Spleen (tissue), 7 donors: ENCODE measurements around the gene MICU2.

Experiments
- POLR2AphosphoS5 ChIP-seq, 3 donors: sonication (generic); formaldehyde crosslinking; IDR thresholded peaks; one replicate each; pipeline ENCODE4 v1.5.1; 2017; ENCODE audit warnings: antibody characterized with exemption in 3 of 3
- TF ChIP-seq, protein P1 (sequence below), 11 experiments: fragments of 200-600 bp in 7 of 11; fragments of 450-650 bp in 4 of 11; sonication (generic) in 4 of 11; IDR thresholded peaks in 8 of 11; conservative IDR thresholded peaks in 3 of 11; 1 replicate in 7 of 11; 2 replicates in 4 of 11; pipeline versions ENCODE4 v1.4.0 to v1.8.0; 2016 to 2021; ENCODE audit warnings: antibody characterized with exemption in 11 of 11, inconsistent platforms in 4 of 11, mild to moderate bottlenecking in 1 of 11
- donor health status: DM: no; HTN: no; CAD: no; lungs with moderate emphysema.
- donor health status: DM: no; HTN: no; CAD: no.
- donor health status: DM: no; HTN: no; CAD: no.

DNA sequence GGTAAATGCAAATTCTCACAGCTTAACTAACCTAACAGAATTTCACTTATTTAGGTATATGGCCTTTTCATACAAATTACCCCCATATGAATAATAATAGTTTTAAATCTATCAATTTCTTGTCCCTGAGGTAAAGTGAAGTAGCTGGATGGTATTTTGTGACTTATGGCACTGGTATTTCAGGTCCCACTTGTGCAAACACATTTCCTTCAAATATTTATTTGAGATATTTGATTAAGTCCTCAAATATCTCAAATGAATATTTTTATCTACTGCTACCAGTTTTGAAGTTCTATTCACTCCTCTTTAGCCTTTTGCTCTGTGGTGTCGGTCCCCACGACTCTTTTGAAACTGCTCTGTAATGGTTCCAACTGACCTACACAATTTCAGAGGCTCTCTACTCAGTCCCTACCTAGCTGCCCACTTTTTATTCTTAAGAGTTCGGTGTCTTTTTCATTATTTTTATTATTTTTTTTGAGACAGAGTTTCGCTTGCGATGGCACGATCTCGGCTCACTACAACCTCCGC, 85.3 kb downstream of the MICU2 start:
- TF ChIP-seq, protein P1, sequence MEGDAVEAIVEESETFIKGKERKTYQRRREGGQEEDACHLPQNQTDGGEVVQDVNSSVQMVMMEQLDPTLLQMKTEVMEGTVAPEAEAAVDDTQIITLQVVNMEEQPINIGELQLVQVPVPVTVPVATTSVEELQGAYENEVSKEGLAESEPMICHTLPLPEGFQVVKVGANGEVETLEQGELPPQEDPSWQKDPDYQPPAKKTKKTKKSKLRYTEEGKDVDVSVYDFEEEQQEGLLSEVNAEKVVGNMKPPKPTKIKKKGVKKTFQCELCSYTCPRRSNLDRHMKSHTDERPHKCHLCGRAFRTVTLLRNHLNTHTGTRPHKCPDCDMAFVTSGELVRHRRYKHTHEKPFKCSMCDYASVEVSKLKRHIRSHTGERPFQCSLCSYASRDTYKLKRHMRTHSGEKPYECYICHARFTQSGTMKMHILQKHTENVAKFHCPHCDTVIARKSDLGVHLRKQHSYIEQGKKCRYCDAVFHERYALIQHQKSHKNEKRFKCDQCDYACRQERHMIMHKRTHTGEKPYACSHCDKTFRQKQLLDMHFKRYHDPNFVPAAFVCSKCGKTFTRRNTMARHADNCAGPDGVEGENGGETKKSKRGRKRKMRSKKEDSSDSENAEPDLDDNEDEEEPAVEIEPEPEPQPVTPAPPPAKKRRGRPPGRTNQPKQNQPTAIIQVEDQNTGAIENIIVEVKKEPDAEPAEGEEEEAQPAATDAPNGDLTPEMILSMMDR (IDR thresholded peaks at IDR 0.05 in 8 of 11, conservative IDR thresholded peaks at IDR 0.05 in 3 of 11), result no peak
- no peak for TF ChIP-seq POLR2AphosphoS5 (IDR thresholded peaks at IDR 0.05)
